Activated T-helper 9 cell treated with anti-CD3 and anti-CD28 coated beads, Interleukin-2, amount 50 U/mL, for 16 hours (primary cell): ENCODE measurements around the gene IFNL4.
"Not testable (repeated sequence)": the region's sequence is repeated elsewhere in the genome, so short reads cannot be mapped to it uniquely, and the experiment has no call there.

Experiments used
- DNase-seq: peaks from one replicate; pipeline ENCODE4 v3.0.0-alpha.2; 2020; ENCODE audit warnings: low read depth

IFNL4 gene

DNA sequence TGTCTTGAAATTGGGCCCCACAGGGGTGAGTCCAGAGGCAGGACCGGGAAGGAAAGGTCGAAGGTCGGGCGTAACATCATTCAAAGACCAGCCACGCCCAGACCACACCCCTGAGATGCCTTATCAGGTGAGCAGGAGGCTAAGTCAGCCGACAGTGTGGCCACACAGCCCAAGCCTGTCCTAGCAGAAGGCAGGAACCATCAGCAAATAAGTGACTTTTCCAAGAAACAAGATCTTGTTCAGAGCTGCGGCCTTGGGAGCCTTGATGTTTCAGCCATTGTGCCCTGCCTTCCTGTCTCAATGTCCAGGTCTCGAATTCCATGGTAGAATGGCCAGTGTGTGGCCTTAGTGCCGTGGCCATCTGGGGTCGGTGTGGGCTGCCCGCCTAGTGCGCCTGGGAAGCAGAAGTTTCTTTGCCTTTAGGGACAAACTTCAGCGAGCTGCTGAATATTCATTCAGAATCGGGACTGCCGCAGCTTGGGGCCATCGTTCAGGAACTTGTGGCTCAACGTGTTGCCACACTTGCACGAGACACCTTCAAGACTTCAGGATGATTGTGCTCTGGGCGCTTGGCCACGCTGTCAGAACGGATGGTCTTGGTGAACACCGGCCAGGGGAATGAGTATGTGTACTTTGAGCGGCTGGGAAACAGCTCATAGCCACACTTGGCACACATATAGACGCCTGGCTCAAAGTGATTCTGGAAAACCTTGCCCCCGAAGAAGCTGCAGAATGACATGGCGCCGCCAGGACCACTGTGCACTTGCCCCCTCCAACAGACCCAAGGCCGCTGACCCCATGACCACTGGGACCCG is 6.1 kb upstream of the IFNL4 start:
- no peak for DNase-seq

DNA sequence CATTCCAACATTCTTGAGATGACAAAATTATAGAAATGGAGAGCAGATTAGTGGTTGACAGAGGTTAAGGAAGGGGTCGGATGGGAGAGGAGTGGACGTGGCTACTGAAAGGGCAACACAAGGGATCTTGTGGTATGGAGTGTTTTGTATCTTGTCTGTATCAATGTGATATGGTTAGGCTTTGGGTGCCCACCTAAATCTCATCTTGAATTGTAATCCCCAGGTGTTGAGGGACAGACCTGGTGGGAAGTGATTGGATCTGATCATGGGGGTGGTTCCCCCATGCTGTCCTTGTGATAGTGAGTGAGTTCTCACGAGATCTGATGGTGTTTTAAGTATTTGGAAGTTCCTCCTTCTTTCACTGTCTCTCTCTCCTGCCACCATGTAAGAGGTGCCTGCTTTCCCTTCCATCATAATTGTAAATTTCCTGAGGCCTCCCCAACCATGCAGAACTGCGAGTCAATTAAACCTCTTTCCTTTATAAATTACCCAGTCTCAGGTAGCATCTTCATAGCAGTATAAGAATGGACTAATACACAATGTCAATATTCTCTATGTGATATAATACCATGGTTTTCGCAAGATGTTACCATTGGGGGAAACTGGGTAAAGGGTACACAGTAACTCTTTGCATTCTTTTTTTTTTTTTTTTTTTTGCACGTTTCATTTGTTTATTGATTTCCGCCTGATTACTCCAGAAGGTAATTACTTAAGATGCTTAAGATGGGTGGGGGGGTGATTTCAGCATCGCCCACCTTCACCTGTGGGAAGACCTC is 4.9 kb upstream of the IFNL4 start:
- DNase-seq: no peak

DNA sequence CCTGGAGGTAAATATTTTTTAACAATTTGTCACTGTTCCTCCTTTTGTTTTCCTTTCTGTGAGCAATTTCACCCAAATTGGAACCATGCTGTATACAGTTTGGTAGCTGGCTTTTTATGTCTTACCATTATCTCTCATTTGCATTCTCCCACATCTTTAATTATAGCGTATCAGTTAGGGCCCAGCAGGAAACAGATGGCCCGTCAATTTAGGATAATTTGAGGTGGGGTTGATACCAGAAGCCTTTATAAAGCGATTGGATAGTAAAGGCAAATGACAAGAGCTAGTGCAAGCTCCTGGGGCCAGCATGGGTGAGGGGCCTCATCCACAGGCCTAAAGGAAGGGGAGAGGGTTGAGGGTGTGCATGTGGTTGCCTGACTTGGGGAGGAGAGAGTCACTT is 3.8 kb upstream of the IFNL4 start:
- DNase-seq: no peak

DNA sequence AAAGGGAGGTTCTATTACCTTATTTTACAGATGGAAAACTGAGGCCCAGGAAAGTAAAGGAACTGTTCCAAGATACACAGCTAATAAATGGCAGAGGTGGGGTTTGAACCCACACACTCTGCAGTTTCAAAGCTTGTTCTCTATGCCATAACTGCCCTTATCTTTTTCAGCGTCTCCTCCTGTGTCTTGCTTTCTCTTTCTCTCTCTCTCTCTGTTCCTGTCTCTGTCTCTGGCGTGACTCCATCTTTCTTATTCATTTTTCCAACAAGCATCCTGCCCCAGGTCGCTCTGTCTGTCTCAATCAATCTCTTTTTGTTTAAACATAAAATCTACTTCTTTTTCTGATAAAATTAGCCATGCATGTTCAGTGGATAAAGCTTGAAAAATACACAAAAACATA is 3.2 kb upstream of the IFNL4 start:
- DNase-seq: no peak

DNA sequence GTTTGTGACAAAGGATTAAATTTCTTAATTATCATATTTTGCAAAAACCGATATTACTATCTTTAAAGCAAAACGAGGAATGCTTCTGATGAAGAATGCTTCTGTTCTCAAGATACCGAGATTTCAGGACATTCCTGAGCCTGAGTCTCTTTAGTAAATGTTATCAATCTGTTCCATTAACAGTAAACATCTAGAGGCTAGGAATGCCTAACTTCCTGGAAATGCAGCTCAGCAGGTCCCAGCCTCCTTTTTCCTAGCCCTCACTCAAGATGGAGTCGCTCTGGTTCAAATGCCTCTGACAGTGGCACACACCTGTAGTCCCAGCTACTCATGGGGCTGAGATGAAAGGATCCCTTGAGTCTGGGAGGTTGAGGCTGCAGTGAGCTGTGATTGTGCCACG is 2.4 kb upstream of the IFNL4 start:
- no peak for DNase-seq

DNA sequence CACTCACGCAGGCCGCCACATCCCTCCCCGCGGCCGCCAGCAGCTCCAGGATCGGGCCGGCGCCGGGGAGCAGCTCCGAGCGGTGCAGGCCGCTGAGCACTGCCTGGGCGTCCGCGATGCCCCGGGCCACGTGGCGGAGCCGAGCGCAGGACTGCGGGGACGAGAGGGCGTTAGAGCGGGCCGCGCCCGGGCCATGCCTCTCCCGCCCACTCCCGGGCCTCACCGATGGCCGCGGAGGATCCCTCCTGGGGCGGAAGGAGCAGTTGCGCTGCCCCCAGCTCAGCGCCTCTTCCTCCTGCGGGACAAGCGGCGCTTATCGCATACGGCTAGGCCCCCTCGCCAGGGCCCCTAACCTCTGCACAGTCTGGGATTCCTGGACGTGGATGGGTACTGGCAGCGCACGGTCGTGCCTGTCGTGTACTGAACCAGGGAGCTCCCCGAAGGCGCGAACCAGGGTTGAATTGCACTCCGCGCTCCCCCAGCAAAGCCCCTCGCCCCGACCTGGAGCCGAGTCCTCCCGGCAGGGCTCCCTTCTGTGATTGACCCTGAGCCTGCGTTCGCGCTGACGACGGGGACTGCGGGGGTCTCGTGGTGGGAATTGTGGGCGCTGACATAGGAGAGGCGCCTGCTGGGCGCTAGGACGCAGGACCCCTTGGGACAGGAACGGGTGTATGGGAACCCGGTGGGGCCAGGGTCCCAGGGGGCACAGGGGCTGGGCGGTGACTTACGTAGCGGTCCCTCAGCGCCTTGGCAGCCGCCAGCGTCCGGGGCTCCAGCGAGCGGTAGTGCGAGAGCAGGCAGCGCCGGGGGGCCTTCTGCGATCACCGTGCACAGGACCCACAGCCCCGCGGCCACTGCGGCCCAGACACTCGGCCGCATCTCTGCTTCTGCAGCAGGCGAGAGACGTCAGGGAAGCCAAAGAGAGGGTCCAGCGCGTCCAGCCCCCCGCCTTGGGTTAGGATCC is 673 bp downstream of the IFNL4 start:
- DNase-seq: no peak

DNA sequence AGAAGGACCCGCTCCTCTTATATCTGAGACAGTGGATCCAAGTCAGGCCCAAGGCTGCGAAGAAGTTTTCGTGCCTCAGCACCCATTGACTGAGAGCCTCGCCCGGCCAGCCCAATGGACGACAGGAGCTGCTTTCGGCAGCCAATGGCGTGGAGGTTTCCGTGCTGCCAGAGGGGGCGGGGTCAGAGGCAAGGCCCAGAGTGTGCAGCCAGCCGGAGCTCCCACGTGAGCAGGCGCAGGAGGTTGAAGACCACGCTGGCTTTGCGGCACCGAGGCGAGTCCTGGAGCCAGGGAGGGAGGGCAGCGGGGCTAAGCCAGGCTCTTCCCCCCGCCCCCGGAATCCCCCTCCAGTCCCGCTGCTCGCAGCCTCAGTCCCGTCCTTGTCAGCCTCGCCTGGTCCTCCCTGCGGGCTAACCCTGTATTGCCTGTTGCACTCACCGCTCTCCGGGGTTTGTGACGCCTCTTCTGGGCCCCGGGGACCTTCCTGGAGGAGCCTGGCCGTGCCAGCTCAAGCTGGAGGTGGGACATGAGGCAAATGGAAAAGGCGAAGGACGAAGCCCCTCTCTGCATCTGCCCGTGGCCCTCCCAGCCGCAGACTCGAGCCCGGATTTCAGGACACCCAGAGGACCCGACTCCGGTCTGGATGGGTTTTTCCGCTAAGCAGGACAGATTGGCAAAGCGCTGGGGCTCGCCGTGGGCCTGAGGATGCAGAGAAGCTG is 1.5 kb downstream of the IFNL4 start:
- no peak for DNase-seq

DNA sequence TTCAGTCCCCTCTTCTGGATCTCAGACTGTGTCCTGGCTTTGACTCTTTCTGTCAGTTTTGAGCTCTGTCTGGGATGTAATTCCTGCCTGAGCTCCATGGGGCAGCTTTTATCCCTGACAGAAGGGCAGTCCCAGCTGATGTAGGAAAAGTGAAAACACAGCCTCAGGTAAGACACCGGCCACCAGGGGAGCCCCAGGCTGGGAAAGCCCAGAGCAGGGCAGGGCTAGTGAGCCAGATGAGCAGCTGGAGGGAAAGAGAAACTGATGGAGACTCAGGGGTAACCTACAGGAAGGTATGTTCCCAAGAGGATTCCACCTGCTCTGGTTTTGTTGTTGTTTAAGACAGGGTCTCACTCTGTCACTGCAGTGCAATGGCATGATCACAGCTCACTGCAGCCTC is 3.5 kb downstream of the IFNL4 start:
- DNase-seq: not testable (repeated sequence)

DNA sequence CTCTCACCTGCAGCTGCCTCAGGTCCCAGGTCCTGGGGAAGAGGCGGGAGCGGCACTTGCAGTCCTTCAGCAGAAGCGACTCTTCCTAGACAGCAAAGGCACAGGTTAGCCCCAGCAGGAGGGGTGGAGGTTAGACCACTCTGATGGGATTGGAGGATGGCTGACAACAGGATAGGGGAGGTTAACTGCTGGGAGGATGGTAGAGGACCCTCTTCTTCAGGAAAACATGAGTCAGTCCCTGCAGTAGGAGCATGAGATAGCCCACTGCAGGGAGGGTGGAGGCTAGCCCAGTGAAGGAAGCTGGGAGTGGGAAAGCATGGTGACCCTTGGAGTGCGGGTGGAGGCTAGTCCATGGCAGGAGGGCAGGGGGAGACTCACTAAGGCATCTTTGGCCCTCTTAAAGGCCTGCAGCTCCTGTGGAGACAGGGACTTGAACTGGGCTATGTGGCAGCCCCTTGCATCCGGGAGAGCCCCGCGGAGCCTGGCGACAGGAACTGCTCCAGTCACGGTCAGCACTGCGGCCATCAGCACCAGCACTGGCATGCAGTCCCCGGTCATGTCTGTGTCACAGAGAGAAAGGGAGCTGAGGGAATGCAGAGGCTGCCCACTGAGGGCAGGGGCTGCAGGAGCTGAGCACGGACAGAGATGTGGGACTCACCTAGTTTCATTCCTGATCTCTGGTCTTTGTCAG is 4.1 kb downstream of the IFNL4 start, which contains the start of gene IFNL3:
IFNL3 (minus strand) TSS at position 597 of the 691 bp plus-strand sequence; CDS start at position 558, 39 bp downstream.
- DNase-seq: not testable (repeated sequence)

DNA sequence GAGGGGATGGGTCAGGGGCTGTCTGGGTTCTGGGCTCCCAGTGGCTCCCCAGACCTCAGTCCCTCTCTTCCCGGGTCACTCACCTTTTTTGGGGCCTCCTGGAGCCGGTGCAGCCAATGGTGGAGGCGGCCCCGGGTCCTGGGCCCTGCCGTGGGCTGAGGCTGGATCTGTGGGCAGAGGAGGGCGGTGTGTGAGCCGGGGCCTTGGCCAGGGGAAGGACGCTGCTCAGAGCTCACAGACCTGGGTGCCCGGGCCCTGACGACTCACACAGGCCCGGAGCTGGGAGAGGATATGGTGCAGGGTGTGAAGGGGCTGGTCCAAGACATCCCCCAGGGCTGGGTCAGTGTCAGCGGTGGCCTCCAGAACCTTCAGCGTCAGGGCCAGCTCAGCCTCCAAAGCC is 4.9 kb downstream of the IFNL4 start:
- DNase-seq: not testable (repeated sequence)

DNA sequence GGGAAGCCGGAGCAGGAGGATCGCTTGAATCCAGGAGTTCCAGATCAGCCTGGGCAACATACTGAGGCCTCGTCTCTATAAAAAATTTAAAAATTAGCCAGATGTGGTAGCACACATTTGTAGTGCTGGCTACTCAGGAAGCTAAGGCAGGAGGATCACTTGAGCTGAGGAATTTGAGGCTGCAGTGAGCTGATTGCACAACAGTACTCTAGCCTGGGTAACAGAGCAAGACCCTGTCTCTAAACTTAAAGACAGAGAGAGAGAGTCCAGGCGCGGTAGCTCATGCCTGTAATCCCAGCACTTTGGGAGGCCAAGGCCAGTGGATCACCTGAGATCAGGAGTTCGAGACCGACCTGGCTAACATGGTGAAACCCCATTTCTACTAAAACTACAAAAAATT is 8.2 kb downstream of the IFNL4 start:
- no peak for DNase-seq

DNA sequence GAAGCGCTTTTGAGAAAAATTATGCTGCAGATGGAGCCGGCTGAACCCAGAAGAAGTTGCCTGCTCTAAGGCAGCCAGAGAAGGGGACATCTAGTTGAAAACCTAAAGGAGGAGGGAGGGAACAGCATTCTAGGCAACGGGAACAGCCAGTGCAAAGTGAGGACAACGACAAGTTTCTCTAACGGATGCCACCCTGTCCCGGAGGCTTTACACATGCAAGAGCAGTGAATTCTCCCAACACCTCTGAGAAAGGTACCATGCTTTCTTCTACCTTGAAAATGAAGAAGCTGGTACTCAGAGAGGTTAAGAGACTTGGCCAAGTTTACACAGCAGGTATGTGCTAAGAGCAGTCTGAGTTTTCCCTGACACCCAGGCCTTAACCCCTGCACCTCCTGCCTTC is 9.7 kb downstream of the IFNL4 start:
- DNase-seq: no peak

DNA sequence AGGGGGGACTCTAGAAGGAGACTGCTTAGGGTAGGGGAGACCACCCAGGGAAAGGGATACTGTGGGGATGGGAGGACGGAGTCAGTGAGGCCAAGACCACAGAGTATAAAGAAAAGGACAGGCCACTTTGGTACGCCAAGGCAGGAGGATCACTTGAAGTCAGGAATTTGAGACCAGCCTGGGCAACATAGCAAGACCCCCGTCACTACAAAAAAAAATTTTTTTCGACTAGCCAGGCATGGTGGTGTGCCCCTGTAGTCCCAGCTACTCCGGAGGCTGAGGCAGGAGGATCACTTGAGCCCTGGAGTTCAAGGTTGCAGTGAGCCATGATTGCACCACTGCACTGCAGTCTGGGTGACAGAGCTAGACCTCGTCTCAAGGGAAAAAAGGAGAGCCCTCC is 10.4 kb downstream of the IFNL4 start:
- no peak for DNase-seq

DNA sequence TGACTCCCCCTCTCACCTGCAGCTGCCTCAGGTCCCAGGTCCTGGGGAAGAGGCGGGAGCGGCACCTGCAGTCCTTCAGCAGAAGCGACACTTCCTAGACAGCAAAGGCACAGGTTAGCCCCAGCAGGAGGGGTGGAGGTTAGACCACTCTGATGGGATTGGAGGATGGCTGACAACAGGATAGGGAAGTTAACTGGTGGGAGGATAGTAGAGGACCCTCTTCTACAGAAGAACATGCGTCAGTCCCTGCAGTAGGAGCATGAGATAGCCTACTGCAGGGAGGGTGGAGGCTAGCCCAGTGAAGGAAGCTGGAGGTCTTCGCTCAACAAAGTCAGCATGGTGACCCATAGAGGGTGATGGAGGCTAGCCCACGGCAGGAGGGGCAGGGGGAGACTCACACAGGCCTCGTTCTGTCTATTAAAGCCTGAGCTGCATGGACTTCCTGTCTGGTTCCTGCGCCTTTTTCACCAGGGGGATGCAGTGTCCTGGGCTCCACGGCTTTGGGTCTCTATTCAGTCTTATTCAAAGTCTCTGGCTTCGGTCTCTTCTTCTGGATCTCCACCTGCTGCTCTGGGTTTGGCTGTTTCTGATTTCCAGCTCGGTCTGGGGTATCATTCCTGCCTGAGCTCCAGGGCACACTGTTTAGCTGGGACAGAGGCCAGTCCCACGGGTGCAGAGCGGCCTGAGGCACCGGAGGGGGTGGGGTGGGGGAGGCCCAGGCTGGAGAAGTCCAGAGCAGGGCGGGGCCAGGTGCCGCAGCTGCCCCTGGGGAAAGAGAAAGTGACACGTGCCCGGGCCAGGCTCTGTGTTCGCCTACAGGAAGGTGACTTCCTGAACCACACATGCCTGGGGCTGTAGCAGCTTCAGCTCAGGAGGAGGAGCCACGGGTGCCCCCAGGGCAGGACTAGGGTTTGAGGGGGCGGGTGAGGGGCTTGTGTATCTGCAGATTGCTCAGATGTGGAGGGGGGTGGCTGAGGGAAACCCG is 11.2 kb downstream of the IFNL4 start:
- no peak for DNase-seq

DNA sequence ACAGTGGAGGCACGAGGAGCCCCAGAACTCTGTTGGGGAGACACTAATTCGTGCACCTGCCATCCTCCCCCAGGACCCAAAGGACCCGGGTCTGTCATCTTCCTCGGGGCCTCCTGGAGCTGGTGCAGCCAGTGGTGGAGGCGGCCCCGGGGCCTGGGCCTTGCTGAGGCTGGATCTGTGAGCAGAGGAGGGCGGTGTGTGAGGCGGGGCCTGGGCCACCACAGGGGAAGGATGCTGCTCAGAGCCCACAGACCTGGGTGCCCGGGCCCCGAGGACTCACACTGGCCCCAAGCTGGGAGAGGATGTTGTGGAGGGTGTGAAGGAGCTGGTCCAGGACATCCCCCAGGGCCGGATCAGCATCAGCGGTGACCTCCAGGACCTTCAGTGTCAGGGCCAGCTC is 12.1 kb downstream of the IFNL4 start:
- no peak for DNase-seq

DNA sequence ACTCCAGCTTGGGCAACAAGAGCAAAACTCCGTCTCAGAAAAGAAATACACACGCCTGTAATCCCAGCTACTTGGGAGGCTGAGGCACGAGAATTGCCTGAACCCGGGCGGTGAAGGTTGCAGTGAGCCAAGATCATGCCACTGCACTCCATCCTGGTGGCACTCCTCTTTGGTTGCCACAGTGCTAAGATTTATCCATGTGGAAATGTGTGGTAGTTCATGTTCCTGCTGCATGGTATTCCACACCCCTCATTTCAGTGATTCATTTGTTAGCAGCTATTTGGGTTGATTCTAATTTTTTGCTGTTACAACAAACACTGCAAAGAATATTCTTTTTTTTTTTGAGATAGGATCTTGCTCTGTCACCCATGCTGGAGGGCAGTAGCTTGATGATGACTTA is 15.9 kb downstream of the IFNL4 start:
- no peak for DNase-seq

DNA sequence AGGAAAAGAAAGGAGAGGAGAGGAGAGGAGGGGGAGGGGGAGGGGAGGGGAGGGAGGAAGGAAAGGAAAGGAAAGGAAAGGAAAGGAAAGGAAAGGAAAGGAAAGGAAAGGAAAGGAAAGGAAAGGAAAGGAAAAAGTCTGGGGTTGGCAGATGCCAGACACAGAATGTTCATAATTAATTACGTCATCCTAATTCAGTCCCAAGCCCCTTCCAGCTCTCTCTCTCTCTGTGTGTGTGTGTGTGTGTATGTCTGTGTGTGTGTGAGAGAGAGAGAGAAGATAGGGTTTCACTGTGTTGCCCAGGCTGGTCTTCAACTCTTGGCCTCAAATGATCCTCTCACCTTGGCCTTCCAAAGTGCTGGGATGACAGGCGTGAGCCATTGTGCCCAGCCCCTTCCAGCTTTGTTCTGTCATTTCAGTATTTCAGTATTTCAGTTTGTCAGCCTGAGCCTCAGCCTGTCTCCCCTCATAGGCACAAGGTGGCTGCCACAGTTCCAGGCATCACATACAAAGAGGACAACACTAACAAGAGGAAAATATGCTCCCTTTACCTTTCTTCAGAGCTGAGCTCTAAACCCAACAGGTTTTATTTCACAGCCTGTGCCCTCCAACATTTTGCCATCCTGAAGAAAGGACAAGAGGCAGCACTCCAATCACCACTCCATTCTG is 18.4 kb downstream of the IFNL4 start:
- no peak for DNase-seq

DNA sequence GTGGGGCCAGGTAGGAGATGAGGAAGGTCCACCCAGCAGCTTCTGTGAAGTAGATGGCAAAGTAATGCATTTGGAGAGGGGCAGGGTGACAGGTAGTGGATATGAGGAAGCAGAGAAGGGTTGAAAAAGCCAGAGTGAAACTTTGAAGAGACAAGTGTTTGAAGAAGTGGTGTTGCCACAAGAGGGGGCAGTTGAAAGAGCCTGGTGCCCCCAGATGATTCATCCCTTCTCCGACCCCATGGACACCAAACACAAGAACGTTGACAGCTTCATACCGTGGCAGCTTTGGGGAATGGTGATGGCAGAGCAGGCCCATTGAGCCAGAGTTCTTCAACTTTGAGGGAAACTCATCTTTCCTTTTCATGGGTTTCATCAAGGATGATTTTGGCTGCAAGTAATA is 23.7 kb downstream of the IFNL4 start:
- DNase-seq: no peak

DNA sequence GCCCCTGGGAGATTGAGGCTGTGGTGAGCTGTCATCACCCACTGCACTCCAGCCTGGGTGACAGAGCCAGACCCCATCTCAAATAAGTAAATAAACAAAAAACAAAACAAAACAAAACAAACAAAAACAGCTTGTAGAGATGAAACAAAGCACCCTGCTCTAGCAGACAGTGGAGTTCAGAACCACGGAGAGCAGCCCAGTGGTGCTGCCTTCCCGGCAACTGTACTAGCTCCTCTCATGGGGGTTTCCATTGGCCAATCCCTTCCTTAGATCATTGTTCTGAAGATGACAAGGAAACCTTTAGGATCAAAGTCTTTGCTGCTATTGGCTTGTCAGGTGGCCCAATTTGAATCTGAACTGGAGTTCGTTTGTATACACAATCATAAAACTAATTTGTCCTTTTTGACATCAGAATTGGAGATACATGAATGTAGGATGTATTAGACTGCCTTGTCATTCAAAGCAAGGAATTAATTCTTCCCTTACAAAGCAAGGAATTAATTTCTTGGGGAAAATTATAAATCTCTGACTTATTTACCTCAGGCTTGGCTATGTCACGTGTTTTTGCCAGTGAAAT is 24.9 kb downstream of the IFNL4 start:
- DNase-seq: no peak
